Germinal center (tissue), 1 donor: ENCODE results near the gene RPL10L.

ENCODE experiments used
- DNase-seq: peaks from one replicate; pipeline ENCODE4 v3.0.0; 2012; ENCODE audit warnings: mixed read lengths, low spot score

Gene RPL10L

GRCh38 chr14:46651526-46652144 is at the start of gene RPL10L:
Gene RPL10L (minus strand): TSS chr14:46651781. CDS start chr14:46651736, 45 bp downstream.
- no peak for DNase-seq

- DNase-seq = no peak
These were observed 40.2 kb upstream of the RPL10L start for GRCh38 chr14:46691819-46692218.

GRCh38 chr14:46686652-46687051 is 35.1 kb upstream of the RPL10L start:
- no peak for DNase-seq

GRCh38 chr14:46672128-46672527 is 20.5 kb upstream of the RPL10L start:
- no peak for DNase-seq

- DNase-seq = no peak
These were observed 11.8 kb upstream of the RPL10L start for GRCh38 chr14:46663382-46663781.

GRCh38 chr14:46661728-46662127 is 10.1 kb upstream of the RPL10L start:
- no peak for DNase-seq

- no peak for DNase-seq
These were observed 1.6 kb upstream of the RPL10L start for GRCh38 chr14:46653031-46653755.

GRCh38 chr14:46646796-46647195 is 4.8 kb downstream of the RPL10L start:
- DNase-seq = no peak

GRCh38 chr14:46626876-46627275 is 24.7 kb downstream of the RPL10L start:
- no peak for DNase-seq
